ENCODE measurements around the gene INPP5E.

INPP5E gene

DNA sequence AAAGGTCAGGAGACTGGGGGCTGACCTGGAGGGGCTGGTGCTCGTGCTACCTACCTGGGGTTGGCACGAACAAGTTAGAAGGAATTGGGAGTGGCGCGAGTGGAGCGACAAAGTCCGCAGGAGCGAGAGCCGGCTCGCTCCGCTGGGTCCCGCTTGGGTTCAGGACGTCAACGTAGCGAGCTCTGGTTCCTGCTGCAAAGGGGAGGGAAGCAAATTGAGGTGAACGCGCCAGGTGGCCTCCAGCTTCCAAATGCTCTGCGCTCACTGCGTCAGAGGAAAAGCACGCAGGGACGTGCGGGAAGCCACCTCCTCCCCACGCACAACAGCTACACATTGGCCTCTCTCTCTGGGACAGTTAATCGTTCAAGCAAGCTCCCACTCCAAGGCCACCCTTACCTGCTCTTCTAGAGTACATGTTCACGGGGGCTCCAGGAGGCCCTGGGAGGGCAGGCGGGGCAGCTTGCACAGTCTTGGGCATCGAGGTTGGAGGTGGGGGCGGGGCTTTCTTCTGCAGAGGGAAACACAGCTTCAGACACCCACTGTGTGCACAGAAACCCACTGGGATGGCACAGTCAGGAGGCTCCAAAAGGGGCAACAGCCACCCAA is 7.6 kb upstream of the INPP5E start:
- no peak for DNase-seq (ENCODE audit: low read depth)

DNA sequence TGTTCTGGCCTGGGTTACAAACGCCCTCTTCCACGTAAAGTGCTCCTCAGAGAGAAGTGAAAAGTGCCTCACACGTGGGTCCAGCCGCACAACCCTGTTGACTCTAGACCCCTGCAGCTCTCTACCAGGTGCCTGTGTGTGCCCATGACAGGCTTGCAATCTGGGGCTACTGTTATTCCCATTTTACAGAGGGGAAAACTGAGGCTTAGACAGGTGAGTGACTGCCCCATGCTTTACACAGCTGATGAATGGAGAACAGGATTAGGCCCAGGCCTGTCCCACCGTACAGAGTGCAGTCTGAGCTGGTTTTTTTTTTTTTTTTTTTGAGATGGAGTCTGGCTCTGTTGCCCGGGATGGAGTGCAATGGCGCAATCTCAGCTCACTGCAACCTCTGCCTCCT is 6.2 kb upstream of the INPP5E start:
- DNase-seq (ENCODE audit: low read depth), result no peak

DNA sequence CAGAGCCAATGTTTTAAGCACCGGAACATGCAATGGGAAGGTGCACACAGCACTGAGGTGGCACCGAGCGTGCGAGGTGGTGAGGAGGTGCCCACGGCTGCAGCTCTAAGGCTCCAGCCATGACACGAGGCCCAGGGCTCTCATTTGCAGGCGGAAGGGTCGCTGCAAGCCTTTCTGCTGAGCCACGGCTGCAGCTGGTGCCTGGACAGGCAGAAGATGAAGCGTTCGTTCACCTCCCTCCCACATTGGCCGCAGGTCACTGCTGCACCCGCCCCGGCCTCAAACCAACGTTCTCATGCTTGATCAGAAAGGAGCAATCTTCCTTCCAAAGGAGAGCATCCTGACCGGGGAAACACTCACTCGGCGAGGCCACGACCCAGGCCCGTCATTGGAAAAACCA is 4.5 kb upstream of the INPP5E start:
- DNase-seq (ENCODE audit: low read depth), result no peak

DNA sequence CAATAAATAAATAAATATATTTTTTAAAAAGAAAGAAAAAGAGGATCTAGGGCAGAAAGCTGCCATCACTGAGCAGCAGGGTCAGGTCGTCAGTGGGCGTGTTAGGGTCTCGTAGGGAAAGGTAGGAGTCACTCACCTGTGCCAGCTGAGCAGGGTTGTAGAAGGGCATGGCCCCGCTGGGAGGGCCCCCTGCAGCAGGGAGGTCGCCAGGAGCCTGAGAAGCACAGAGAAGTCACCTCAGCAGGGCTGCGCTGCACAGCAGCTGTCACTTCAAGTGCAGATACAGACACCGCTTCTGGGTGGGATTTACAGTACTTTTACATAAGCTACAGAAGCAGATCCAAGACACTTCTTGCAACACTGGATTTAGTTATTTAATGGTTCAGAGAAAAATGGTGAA is 4.0 kb upstream of the INPP5E start:
- no peak for DNase-seq (ENCODE audit: low read depth)

DNA sequence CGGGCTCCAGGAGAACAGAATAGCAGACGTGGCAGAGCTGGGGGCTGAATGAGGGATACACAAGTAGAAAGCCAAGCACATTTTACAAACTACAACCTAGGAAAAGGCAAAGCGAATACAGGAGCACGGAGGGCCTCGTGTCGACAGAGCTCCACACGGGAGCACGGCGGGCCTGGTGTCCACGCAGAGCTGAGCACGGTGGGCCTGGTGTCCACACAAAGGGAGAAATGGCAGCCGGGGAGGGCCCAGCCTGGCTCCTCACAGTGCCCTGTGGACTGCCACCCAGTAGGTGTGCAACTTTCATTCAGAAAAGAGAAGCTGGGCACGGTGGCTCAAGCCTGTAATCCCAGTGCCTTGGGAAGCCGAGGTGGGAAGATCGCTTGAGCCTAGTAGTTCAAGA is 3.4 kb upstream of the INPP5E start:
- no peak for DNase-seq (ENCODE audit: low read depth)

DNA sequence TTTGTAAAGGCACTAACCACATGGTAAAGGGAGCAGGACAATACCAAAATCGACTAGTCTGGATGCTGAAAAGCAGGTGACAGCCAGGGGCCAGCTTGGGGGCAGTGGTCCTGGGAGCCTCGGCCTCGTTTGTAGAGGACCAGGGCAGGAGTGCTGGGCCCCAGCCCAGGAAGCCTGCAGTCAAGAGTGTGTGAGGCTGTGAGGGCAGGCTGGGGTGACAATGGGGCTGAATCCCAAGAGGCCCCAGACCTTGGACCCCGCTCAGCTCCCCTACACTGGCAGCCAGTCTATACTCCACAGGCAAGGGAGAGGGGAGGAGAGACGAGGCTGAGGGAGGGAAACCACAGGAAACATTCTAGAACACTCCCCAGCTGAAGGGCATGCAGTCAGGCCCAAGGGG is 2.6 kb upstream of the INPP5E start:
- no peak for DNase-seq (ENCODE audit: low read depth)

DNA sequence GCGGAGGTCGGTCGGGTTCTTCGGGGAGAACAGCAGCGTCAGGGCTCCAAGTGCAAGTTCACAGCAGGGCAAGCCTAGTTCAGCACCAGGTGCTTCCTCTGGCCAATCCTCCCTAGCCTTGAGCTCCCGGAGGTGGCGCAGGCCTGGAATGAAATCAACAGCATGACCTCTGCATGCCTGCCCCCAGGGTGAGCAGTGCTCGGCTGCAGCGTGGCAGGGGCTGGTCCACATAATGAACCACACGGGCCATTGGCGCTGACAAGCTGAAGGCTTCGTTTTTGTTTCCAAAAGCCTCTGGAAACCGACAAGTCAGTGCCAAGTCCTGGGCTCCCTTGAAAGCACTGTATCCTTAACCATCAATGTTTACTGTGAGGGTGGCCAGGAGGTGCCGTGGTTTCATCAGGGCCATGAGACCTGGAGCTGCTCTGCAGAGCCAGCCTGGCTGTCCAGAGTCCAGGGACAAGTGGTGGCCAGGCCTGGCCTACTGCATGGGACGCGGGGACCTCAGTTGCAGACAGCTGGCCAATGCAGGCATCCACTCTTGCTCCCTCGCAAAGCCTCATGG is 2.1 kb upstream of the INPP5E start:
- DNase-seq (ENCODE audit: low read depth), result no peak

DNA sequence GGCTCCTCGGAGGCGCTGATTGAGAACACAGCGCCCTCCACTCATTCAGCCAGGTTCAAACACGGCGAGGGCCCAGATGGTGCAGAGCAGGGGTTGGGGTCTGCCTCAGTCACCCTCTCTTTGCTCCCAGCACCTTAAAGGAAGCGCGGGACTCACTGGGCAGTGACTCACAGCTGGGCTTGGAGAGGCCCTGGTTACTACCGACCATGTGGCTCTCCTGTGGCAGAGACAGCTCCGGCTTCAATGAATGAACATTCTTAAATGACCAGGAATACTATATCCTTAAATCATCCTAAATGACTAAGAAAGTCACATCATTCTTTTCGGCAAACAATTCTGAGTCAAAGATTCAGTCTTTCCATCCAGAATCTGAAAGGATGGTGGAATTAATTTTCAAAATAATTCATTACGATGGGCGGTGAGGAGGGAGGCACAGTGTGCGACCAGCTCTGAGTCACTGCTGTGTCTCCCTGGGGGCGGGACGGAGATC is 1.6 kb upstream of the INPP5E start:
- no peak for DNase-seq (ENCODE audit: low read depth)

DNA sequence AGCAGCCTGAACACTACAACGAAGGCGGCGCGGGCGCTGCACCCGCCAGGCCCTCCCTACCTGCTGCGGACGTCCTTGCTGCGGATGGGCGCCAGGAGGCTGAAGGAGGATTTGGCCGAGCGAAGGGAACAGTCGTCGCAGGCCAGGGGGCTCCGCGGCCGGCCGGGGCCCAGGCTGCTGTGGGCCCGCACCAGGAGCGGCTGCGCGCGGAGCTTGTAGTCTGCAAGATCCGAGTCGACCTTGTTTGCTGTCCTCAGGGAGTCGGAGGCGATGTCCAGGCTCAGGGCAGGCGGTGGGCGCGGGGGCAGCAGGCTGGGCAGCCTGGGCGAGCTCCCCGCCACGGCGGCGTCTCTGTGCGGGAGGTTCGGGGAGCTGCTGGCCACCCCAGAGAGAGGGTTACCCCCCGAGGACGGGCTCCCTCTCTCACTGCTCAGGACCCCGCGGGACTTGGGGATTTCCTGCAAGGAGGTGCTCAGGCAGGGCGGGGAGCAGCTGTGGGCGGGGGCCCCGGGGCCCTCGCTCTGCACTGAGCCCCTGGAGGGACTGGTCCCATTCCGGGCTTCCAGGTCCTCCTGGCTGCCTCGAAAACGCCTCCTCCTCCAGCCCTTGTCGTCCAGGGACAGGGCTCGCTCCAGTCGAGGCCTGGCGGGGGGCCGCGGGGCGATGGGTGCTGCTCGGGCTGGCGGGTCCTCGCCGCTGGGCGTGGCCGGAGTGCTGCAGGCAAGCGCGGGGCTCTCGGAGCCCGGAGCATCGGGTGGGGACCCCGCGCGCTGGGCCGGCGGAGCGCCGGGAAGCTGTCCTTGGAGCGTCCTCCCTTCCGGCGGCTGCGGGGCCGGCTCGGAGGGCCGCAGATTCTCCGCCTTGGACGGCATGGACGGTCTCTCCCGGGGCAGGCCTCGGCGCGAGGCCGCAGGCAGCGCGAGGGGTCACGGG is 831 bp downstream of the INPP5E start:
- peak; percentile 2 for DNase-seq (ENCODE audit: low read depth)

DNA sequence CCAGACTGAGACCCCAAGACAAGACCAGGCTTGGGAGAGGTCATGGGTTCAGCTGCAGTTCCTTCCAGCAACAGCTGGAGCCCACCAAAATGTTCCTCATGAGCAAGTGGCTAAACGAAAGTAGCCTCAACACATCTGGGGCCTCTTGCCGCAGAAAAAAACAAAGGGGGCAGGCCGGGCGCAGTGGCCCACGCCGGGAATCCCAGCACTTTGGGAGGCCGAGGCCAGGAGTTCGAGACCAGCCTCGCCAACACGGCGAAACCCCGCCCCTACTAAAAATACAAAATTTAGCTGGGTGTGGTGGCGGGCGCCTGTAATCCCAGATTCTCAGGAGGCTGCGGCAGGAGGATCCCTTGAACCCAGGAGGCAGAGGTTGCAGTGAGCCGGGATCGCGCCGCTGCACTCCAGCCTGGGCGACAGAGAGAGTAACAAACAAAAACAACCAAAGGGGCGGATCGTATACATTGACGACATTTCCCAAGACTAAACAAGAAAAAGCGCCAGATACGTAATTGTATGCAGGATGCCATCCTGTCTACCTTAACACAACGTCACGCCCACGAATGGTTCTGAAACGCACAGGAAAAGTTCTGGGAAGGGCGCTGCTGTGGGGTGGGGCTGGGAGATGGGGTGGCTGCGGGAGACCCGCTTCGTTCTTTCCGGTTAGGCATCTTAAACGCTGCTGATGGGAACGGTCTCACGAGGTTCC is 1.7 kb downstream of the INPP5E start:
- peak; percentile 5 for DNase-seq (ENCODE audit: low read depth)

DNA sequence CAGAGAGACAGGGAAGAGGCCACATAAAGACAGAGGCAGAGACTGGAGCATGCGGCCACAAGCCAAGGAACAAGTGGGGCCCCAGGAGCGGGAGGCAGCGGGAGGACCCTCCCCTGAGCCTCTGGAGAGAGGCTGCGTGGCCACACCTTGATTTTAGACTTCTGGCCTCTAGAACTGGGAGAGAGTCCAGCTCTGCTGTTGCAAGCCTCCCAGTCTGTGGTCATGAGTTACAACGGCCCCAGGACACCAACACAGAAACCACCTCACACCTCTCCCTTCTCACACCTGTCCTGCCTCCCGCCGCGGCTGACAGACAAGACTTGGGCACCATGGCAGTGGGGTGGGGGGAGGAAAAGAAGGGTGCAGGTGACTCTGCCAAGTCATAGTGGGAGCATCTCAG is 2.2 kb downstream of the INPP5E start:
- peak; percentile 24 for DNase-seq (ENCODE audit: low read depth)

DNA sequence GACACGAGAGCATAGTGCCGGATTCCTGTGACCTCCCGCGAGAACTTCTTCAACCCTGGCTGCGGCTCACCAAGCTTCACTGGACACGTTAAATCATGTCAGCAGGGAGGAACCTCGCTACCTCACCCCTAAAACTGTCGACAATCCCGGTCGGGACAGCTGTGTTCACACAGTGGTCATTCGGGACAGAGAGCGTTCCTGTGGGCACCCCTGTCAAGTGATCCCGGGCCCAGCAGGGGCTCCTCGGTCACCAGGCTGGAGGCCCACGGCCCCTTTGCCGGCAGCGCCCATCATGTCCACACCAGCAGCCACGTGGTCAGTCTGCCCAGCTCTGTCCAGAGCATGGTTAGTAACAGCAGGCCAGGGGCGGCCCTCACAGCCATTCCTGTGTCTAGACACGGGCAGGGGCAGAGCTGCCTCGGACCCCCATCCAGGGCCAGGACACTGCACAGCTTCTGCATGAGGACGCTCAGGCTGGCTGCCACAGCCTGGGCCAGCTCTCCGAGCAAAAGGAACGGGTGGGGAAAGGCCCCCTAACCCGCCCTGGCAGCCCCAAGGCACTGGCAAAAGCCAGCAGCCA is 3.5 kb downstream of the INPP5E start:
- no peak for DNase-seq (ENCODE audit: low read depth)

DNA sequence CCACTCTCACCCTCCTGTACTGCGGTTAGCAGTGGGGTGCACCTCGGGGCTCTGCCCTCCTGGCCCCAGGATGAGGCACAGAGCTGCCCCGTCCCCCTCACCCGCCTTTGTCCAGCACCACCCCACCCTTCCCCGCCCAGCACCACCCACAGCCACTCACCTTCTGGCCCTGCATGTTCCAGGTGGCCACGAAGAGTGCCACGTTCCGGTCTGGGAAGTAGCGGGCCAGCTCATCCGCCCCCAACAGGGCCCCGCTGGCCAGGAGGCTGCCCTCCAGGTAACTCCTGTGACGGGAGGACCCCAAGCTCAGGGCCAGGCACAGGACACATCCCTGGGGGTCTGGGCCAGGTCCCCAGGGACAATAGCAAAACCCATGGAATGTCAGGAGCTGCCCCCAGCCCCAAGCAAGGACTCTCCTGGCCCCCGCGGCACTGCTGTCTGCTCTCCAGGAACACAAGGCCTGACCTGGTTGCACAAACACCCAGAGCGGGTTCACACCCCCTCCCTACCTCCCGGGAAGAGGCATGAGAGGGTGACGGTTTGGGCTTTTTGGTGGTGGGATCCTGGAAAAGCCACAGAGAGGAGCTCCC is 5.0 kb downstream of the INPP5E start:
- DNase-seq (ENCODE audit: low read depth), result no peak

DNA sequence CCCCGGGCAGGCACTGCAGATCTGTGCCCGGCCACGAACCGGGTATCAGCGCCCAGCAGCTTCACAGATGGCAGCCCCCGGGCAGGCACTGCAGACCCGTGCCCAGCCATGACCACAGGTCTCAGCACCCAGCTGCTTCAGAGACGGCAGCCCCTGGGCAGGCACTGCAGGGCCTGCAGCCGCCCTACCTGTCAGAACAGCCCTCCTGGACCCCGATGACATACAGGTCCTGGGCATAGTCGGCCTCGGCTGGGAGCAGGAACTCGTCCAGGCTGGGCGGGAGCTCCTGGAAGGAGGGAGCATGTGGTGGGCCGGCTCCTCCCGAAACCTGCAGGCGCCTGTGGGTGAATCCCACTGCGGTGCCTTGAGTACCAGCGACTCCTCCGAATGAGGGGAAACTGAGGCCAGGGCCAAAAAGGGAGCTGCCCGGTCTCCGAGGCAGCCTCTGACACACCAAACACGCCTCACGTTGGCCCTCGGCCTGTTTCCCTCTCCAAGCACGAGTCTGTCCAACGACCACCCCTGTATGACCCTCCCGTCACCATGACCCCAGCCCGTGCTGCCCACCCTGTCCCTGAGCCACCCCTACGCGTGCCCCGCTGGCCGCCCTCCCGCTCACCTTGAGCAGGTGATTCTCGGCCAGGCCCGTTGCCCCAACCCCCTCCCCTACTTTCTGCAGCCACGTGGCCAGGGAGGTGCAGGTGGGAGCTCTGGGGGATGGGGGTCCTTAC is 5.6 kb downstream of the INPP5E start:
- no peak for DNase-seq (ENCODE audit: low read depth)

DNA sequence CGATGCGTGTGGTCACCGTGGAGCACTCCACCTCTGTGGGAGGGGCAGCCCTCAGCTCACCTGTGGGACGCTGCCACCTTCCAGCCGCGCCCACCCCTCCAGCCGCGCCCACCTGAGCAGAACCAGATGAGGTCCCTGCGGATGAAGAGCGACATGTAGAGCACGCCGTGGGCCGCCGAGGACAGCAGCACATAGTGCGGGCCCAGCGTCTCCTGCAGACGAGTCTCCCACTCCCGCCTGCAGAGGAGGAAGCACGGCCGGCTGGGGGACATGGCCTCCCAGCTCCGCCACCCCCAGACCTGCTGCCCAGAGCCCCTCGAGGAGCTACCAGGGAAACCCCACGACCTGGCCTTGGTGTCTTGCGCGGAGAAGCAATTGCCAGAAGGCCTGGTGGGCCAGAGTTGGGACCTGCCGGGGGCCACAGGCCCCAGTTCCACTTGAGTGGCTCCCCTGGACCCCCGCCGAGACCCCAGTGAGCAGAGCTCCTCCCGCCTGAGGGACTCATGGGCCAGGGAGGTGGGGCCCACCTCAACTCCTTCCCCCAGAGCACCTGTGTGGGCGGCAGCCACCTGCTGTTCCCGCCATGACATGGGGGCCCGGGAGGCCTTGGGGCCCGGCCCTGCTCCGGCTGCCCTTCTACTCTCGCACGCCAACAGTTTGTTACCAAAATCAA is 6.5 kb downstream of the INPP5E start:
- DNase-seq (ENCODE audit: low read depth), result no peak

DNA sequence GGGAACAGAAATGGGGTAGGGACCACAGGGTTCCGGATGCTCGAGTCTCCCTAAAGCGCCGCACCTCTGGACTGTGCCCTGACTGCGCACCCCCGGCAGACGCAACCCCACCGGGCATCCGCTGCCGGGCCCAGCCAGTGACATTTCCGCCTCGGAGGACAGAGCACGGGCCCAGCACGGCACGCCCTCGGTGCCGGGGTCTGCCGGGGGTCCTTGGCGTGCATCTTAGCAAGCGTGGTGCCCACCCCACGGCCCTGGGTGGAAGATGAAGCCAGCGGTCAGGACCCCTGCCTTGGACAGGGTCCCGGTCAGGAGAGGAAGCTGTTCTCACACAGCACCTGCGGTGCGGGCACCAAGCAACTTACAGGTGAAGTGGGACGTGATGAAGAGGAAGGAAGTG is 7.1 kb downstream of the INPP5E start:
- DNase-seq (ENCODE audit: low read depth), result no peak

DNA sequence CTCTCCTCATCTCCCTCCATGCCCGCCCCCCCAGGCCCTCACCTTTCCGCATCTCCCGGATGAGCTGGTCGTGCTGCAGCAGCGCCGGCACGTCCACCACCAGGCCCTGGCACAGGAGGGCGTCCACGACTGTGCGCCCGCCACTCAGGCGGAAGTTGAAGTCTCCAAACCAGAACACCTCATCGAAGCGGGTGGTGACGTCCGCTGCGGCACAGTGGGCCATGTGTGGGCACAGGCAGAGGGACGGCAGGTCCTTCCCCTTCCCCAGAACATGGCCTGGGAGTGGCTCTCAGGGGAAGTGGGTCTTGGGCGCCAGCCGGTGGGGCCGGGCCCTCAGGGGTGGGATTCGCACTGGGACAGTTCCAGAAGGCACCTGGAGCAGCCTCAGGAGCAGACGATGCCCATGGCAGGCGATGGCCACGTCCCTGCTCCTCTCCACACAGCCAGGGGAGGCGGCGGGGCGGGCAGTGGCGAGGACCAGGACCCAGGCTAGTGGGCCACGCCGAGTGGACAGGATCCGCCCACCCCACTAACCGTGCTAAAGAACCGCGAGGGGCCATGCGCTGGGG is 7.8 kb downstream of the INPP5E start:
- DNase-seq (ENCODE audit: low read depth), result no peak

DNA sequence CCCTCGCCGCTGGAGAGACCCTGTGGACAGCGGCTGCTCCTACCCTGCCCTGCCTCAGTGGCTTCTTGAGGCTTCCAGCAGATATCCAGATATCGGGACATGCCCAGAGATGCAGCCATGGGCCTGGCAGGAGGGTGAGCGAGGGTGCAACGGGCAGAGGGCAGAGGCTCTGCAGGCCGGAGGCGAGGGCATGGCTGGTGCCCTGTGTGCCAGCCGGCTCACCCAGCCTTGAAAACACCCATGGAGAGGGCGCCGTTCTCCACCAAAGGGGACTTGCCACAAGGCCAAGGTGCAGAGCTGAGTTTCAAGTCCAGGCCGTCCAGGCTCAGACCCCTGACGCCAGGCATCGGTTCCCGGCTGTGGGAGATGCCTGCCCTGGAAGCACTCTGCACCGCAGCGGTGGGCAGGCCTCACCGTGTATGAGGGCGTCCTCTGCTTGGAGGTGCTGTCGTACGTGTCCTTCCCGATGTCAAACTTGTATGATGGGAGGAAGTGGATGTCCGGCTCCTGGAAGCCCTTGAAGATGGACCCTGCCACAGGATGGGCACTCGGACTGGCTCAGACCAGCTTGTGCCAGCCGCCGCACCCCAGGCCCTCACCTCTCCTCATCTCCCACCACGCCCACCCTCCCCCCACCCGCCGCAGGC is 8.9 kb downstream of the INPP5E start:
- no peak for DNase-seq (ENCODE audit: low read depth)

DNA sequence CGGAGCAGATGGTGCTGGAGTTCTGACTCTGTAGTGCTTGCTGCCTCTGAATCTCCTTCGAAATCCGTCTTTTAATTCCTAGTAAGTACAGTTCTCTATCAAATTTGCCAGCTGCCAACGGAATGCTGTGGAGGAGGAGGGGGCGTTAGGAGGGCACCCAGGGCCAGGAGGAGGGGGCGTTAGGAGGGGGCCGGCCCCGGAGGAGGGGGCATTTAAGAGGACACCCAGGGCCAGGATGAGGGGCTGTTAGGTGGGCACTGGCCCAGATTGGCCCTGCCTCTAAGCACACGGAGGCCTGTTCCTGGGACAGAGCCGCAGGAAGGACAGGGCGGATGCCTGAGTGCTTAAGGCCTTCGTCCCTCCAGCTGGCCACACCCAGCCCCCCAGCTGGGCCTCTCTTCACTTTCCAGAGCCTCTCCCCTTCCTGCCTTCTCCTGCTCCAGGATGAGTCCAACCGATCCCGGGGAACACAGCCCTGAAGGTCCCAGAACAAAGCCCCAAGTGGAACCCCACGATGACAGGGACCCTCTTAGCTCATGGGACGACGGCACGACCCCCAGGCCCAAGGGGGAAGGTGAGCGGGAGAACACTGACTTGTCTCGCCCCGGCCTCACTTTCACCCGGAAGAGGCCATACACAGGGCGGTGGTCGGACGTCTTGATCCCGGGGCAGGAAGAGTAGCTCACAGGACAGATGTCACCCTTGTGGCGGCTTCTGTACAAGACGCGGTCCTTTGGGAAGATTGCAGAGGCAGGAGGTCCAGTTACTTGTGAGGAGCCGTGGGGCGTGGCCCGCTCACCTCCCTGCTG is 9.8 kb downstream of the INPP5E start:
- DNase-seq (ENCODE audit: low read depth), result no peak
